Activated B cell treated with CpG ODN at 0.5 μM for 24 hours (primary cell): Measurements from ENCODE around the gene CREBRF. TPM values are rescaled to one million over a fixed set of nuclear protein-coding genes. Genes with fewer than 3 reads are reported as not detected.

Experiments used
- ATAC-seq: fragments of 200-7000 bp; cut with Tn5 transposase; one replicate; pipeline ENCODE4 v1.10.0; 2021; ENCODE audit warnings: low read depth, mild to moderate bottlenecking, moderate library complexity
- CTCF ChIA-PET: fragments of 350-600 bp; sonication (Branson Sonifier 250); formaldehyde crosslinking; loops from one replicate; lab custom pipeline; 2021; ENCODE audit warnings: antibody characterized with exemption; lab: Charles Lee
- POLR2A ChIA-PET: fragments of 350-600 bp; sonication (Branson Sonifier 250); formaldehyde crosslinking; loops from one replicate; lab custom pipeline; 2021; ENCODE audit warnings: antibody characterized with exemption; lab: Charles Lee
- DNase-seq: peaks from one replicate; pipeline ENCODE4 v3.0.0; 2022
- H3K27ac Mint-ChIP-seq: one replicate; pipeline ENCODE4 v1.8.0; 2020; ENCODE audit warnings: mixed read lengths
- H3K27me3 Mint-ChIP-seq: one replicate; pipeline ENCODE4 v1.8.0; 2021; ENCODE audit warnings: mixed read lengths
- H3K36me3 Mint-ChIP-seq: one replicate; pipeline ENCODE4 v1.8.0; 2021; ENCODE audit warnings: low read depth, mixed read lengths
- H3K4me1 Mint-ChIP-seq: one replicate; pipeline ENCODE4 v1.8.0; 2021; ENCODE audit warnings: mixed read lengths
- H3K4me3 Mint-ChIP-seq: one replicate; pipeline ENCODE4 v1.8.0; 2020; ENCODE audit warnings: mild to moderate bottlenecking, mixed read lengths
- H3K9me3 Mint-ChIP-seq: one replicate; pipeline ENCODE4 v1.8.0; 2020; ENCODE audit warnings: mixed read lengths
- CTCF ChIP-seq: fragments of 200-600 bp; IDR thresholded peaks from one replicate; pipeline ENCODE4 v1.8.0; 2022; ENCODE audit warnings: antibody characterized with exemption, mild to moderate bottlenecking
- intact Hi-C: fragments of 100-400 bp; cut with micrococcal nuclease; formaldehyde crosslinking; loops from one replicate; pipeline ENCODE4 v1.15.1; 2024
- total RNA-seq: library from RNA; stranded (reverse); gene quantifications from 2 replicates; pipeline ENCODE4 v1.2.3, GENCODE V29; 2022

The CREBRF gene
- total RNA-seq, result 31.4 and 37.4 TPM in 2 replicates

DNA sequence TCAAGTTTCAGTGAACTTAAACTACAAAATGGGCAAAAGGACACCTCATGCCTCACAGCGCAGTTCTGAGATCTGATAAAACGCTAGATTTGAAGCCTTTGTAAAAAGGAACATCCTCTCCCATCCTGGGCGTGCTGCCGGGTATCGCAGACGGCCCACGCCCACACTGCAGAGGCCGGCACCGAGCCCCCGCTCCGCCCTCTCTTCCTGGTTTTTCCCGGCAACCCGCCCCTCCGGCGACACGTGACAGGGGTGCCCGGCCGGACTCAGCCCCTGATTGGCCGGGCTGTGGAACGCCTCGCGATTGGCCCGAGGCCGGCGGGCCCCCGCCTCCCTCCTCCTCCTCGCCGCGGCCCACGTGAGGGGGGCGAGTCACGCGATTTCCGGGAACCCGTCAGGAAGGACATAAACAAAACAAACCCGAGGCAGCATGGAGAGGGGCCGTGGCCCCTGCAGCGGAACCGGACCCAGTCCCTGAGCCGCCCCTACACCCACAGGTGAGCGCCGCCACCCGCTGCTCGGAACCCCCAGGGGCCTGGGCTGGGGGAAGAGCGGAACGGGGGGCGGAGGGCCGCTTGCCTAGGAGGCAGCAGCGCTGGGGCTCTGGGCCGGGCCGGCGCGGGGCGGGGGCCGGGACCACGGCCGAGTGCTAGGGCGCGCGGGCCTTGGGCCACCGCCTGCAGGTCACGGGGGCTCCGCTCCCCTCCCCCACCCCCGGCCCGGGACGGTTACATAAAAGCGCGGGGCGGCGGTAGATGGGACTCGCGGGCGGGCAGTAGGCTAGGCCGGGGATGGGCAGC lies at the start of gene CREBRF:
Gene CREBRF, plus strand, starts transcription at position 370 of the 800 bp plus-strand sequence. CDS start 24,424 bp downstream, outside the sequence.
- peaks cover 48% of the 10 kb centered on the region for H3K4me1 Mint-ChIP-seq
- H3K27me3 Mint-ChIP-seq, result peaks cover 2% of the 10 kb centered on the region
- CTCF ChIA-PET, result interaction anchor here (1.0 kb wide), 1 partner anchor 75 kb away, joined by 3 read pairs; no protein-coding TSS in a partner anchor
- no peak for TF ChIP-seq CTCF
- POLR2A ChIA-PET, result interaction anchor here (1.0 to 1.9 kb wide), 10 partner anchors 10 to 97 kb away, joined by 3 to 54 read pairs (median 8); partner anchors contain the start of genes ATP6V0E1, BNIP1 and RPL26L1
- peak within 1 kb of the TSS; percentile 96 for H3K4me3 Mint-ChIP-seq
- DNase-seq, result peak; percentile 96
- H3K36me3 Mint-ChIP-seq, result peaks cover 21% of the 10 kb centered on the region
- intact Hi-C loops, result loop anchor here (1.0 to 10.0 kb wide), 10 partner anchors 97 to 1669 kb away; partner anchors contain the start of genes BOD1, CPEB4, ERGIC1 and FBXW11
- H3K27ac Mint-ChIP-seq, result peak within 1 kb of the TSS; percentile 95
- ATAC-seq, result peak; percentile 64
- no peaks in the 10 kb centered on the region for H3K9me3 Mint-ChIP-seq

- ChIA-PET POLR2A (interaction anchor here (1.3 kb wide), 1 partner anchor 26 kb away, joined by 3 read pairs; the partner anchor contains the start of gene ATP6V0E1), CTCF (no interaction called here)
- no peak for DNase-seq
- intact Hi-C loops, result no loop called here
- Mint-ChIP-seq H3K9me3 (no peaks in the 10 kb centered on the region), H3K36me3 (peaks cover 19% of the 10 kb centered on the region), H3K4me3 (no peak overlapping the region), H3K27me3 (no peaks in the 10 kb centered on the region), H3K4me1 (peaks cover 53% of the 10 kb centered on the region), H3K27ac (peak overlapping the region; percentile 12)
- no peak for TF ChIP-seq CTCF
- ATAC-seq, result peak; percentile 40
These were observed 46.1 kb upstream of the CREBRF start for GRCh38 chr5:173010021-173010420.

- POLR2A ChIA-PET, result interaction anchor here (0.6 to 1.3 kb wide), 2 partner anchors 27 to 313 kb away, joined by 3 read pairs; partner anchors contain the start of gene ATP6V0E1
- no peaks in the 10 kb centered on the region for H3K27me3 Mint-ChIP-seq
- peak overlapping the region; percentile 65 for H3K27ac Mint-ChIP-seq
- DNase-seq (no peak), ATAC-seq (no peak)
- no peaks in the 10 kb centered on the region for H3K9me3 Mint-ChIP-seq
- CTCF ChIA-PET, result no interaction called here
- H3K4me3 Mint-ChIP-seq, result no peak overlapping the region
- peaks cover 56% of the 10 kb centered on the region for H3K4me1 Mint-ChIP-seq
- TF ChIP-seq CTCF, result no peak
- peaks cover 17% of the 10 kb centered on the region for H3K36me3 Mint-ChIP-seq
- intact Hi-C loops, result no loop called here
These were observed 45.3 kb upstream of the CREBRF start for GRCh38 chr5:173010547-173011464.

DNA sequence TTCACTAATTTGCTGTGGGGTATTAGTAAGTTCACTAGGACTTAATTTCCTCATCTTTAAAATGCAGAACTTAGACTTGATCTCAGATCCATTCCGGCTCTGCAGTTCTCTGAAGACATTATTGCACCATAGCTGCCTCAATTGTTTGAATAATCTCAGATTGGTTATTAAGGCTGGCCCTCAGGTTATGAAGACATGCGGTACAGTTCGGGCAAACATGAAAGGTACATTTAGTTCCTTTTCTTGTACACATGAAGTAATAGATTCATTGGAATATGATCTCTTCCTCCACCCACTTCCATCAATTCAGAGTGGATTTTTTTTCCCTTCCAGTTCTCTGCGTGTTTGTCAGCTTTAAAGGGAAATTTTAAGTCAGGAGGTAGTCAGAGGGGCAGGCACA lies 44.6 kb upstream of the CREBRF start:
- peaks cover 62% of the 10 kb centered on the region for H3K4me1 Mint-ChIP-seq
- CTCF ChIA-PET, result no interaction called here

More for the DNA sequence above, 44.6 kb upstream of the CREBRF start:
- no peak for DNase-seq
- intact Hi-C loops, result no loop called here
- POLR2A ChIA-PET, result interaction anchor here (0.6 kb wide), 2 partner anchors 43 to 48 kb away, joined by 3 to 5 read pairs; no protein-coding TSS in a partner anchor
- TF ChIP-seq CTCF, result no peak
- no peak for ATAC-seq
- H3K27ac Mint-ChIP-seq, result no peak overlapping the region
- H3K27me3 Mint-ChIP-seq, result no peaks in the 10 kb centered on the region
- H3K36me3 Mint-ChIP-seq, result peaks cover 20% of the 10 kb centered on the region
- no peak overlapping the region for H3K4me3 Mint-ChIP-seq
- H3K9me3 Mint-ChIP-seq, result no peaks in the 10 kb centered on the region
